HG03175 (cell line): ENCODE data around the gene WIF1.

ENCODE experiments used
- ATAC-seq: cut with Tn5 transposase; IDR thresholded peaks from one replicate; pipeline ENCODE4 v1.9.1; 2021; ENCODE audit warnings: mild to moderate bottlenecking, moderate library complexity; ENCODE audit not compliant: unreplicated experiment

Gene WIF1

GRCh38 chr12:65123435-65124063 lies 2.4 kb upstream of the WIF1 start:
- no peak for ATAC-seq

- ATAC-seq = no peak
Observed at GRCh38 chr12:65122703-65123102, 1.6 kb upstream of the WIF1 start.

GRCh38 chr12:65121956-65122469 lies 908 bp upstream of the WIF1 start:
- no peak for ATAC-seq

- ATAC-seq = no peak
Observed at GRCh38 chr12:65119063-65119462, 2.0 kb downstream of the WIF1 start.

GRCh38 chr12:65113621-65114035 lies 7.5 kb downstream of the WIF1 start:
- no peak for ATAC-seq

- no peak for ATAC-seq
Observed at GRCh38 chr12:65106948-65107347, 14.2 kb downstream of the WIF1 start.

GRCh38 chr12:65100140-65100539 lies 21.0 kb downstream of the WIF1 start:
- ATAC-seq = no peak

GRCh38 chr12:65099182-65099581 lies 21.9 kb downstream of the WIF1 start:
- no peak for ATAC-seq

- no peak for ATAC-seq
Observed at GRCh38 chr12:65098364-65098763, 22.7 kb downstream of the WIF1 start.

- no peak for ATAC-seq
Observed at GRCh38 chr12:65094722-65095121, 26.4 kb downstream of the WIF1 start.

- no peak for ATAC-seq
Observed at GRCh38 chr12:65093606-65094005, 27.5 kb downstream of the WIF1 start.

- ATAC-seq = no peak
Observed at GRCh38 chr12:65090461-65090860, 30.6 kb downstream of the WIF1 start.

GRCh38 chr12:65086236-65086635 lies 34.9 kb downstream of the WIF1 start:
- no peak for ATAC-seq

GRCh38 chr12:65084579-65084978 lies 36.5 kb downstream of the WIF1 start:
- ATAC-seq = no peak

- ATAC-seq = no peak
Observed at GRCh38 chr12:65083581-65083980, 37.5 kb downstream of the WIF1 start.

- ATAC-seq = no peak
Observed at GRCh38 chr12:65082406-65082805, 38.7 kb downstream of the WIF1 start.

GRCh38 chr12:65081496-65081895 lies 39.6 kb downstream of the WIF1 start:
- ATAC-seq = no peak

GRCh38 chr12:65074932-65075331 lies 46.2 kb downstream of the WIF1 start:
- ATAC-seq = no peak

- no peak for ATAC-seq
Observed at GRCh38 chr12:65069336-65069735, 51.8 kb downstream of the WIF1 start.

- no peak for ATAC-seq
Observed at GRCh38 chr12:65067383-65067782, 53.7 kb downstream of the WIF1 start.

- no peak for ATAC-seq
Observed at GRCh38 chr12:65055859-65056258, 65.2 kb downstream of the WIF1 start.

- ATAC-seq = no peak
Observed at GRCh38 chr12:65051218-65051617, 69.9 kb downstream of the WIF1 start.

GRCh38 chr12:65045269-65045668 lies 75.8 kb downstream of the WIF1 start:
- ATAC-seq = no peak
